ENCODE measurements around the gene MTM1.

The MTM1 gene

DNA sequence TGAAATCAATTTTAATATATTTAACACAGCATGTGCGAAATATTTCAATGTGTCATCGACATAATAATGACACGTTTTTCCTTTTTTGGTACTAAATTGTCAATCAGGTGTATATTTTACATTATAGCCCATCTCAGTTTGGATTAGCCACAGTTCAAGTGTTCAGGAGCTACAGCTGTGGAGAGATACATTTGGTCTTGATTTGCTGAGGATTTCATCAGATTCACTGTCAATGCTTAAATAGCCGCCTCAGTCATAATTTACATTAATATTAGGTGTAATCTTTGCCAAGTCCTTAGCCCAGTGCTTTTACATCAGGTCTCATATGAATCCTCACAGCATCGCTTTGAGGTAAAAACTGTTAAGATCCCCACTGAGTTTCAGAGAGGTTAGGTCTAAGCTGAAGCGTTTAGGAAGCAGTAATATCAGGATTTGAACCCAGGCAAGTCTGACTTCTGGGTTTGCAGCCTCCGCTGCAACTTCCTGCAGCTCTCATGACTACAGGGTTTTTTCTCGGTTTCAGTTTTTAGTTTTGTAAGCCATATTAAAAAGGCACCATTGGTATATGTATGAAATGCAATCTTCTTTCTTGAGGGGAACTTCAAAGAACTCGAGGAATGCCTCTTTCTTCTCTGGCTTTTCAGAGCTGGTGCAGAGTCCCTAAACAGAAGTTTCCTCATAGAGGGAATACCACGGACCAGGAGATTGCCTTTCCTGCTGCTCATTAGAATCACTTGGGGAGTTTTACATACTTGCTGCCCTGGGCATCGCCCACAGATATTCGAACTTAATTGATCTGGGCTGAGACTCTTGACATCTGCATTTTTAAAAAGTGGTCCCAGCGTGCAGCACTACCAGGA is 6.4 kb downstream of the MTM1 start:
- peaks cover 5% of the 10 kb centered on the region for H3K79me1 ChIP-seq (replicated peaks; ENCODE audit: low read length, poor library complexity, severe bottlenecking)
- H3K4me1 ChIP-seq (ENCODE audit: control insufficient read depth, insufficient read depth, low read depth, low read length) = peaks cover 4% of the 10 kb centered on the region
- H2AFZ ChIP-seq (ENCODE audit: low read depth, low read length) = no peak overlapping the region
- H2AK5ac ChIP-seq (ENCODE audit: low read length, severe bottlenecking) = no peak overlapping the region
- H3K4ac ChIP-seq (ENCODE audit: low read depth in 1 of 2, low read length in 2 of 2) = no peak overlapping the region
- peaks cover 0 to 16% of the 10 kb centered on the region in 2 experiments for H3K27me3 ChIP-seq (ENCODE audit: control insufficient read depth in 1 of 2, insufficient read depth in 1 of 2, low read length in 2 of 2)
- no peak overlapping the region for H3K14ac ChIP-seq (ENCODE audit: low read length in 2 of 2)
- no peak overlapping the region for H3K18ac ChIP-seq (ENCODE audit: low read depth in 1 of 2, low read length in 2 of 2)
- no peak overlapping the region for H4K91ac ChIP-seq (ENCODE audit: low read length)
- H3K36me3 ChIP-seq (ENCODE audit: control insufficient read depth in 1 of 2, insufficient read depth in 2 of 2, low read depth in 1 of 2, low read length in 2 of 2) = no peaks in the 10 kb centered on the region
- no peak overlapping the region for H3K9ac ChIP-seq (ENCODE audit: low read length)
- H2BK120ac ChIP-seq (ENCODE audit: low read depth, low read length) = no peak overlapping the region
- no peak overlapping the region for H2BK12ac ChIP-seq (ENCODE audit: low read length in 2 of 2)
- no peaks in the 10 kb centered on the region for H3K9me3 ChIP-seq (ENCODE audit: control insufficient read depth, low read length)
- no peak overlapping the region for H2BK15ac ChIP-seq (ENCODE audit: low read depth, poor library complexity, severe bottlenecking)
- H3K4me3 ChIP-seq (ENCODE audit: insufficient read depth in 1 of 2, low read depth in 1 of 2, low read length in 2 of 2) = no peak overlapping the region
- H3K27ac ChIP-seq (ENCODE audit: low read length, poor library complexity, severe bottlenecking) = no peak overlapping the region
- WGBS = 73% methylated on average over 11 of the region's 13 CpGs
- no peak overlapping the region for H4K8ac ChIP-seq (ENCODE audit: low read length)
- no peak overlapping the region for H2BK5ac ChIP-seq (ENCODE audit: low read depth, low read length, poor library complexity, severe bottlenecking)
- no peak overlapping the region for H3K23ac ChIP-seq (ENCODE audit: low read length in 2 of 2)
- H3K4me2 ChIP-seq (ENCODE audit: low read length, poor library complexity, severe bottlenecking) = no peak overlapping the region
- DNase-seq = no peak

DNA sequence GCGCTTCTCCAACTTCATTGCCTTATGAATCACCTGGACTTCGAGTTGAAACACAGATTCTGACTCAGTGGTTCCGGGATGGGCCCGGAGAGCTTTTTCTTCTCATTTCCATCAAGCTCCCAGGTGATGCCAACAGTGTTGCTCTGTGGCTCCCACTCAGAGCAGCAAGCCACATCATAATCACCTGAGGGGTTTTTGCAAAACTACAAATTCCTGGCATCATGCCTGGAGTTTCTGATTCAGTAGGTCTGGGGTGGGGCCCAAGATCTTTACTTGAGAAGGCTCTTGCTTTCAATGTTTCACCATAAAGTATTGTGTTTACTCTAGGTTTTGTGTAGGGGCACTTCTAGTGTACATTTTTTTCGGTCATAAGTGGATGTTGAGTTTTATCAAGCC is 7.0 kb downstream of the MTM1 start:
- no peak overlapping the region for H2AFZ ChIP-seq (ENCODE audit: low read depth, low read length)
- no peak overlapping the region for H3K14ac ChIP-seq (ENCODE audit: low read length in 2 of 2)
- peaks cover 0 to 16% of the 10 kb centered on the region in 2 experiments for H3K27me3 ChIP-seq (ENCODE audit: control insufficient read depth in 1 of 2, insufficient read depth in 1 of 2, low read length in 2 of 2)
- no peak overlapping the region for H2BK120ac ChIP-seq (ENCODE audit: low read depth, low read length)
- no peak overlapping the region for H3K18ac ChIP-seq (ENCODE audit: low read depth in 1 of 2, low read length in 2 of 2)
- peaks cover 2% of the 10 kb centered on the region for H3K4me1 ChIP-seq (ENCODE audit: control insufficient read depth, insufficient read depth, low read depth, low read length)
- H3K4ac ChIP-seq (ENCODE audit: low read depth in 1 of 2, low read length in 2 of 2) = no peak overlapping the region
- no peak overlapping the region for H3K4me3 ChIP-seq (ENCODE audit: insufficient read depth in 1 of 2, low read depth in 1 of 2, low read length in 2 of 2)
- no peak overlapping the region for H3K9ac ChIP-seq (ENCODE audit: low read length)
- H3K27ac ChIP-seq (ENCODE audit: low read length, poor library complexity, severe bottlenecking) = no peak overlapping the region
- no peak overlapping the region for H4K91ac ChIP-seq (ENCODE audit: low read length)
- H3K79me1 ChIP-seq (replicated peaks; ENCODE audit: low read length, poor library complexity, severe bottlenecking) = peaks cover 5% of the 10 kb centered on the region
- H2BK15ac ChIP-seq (ENCODE audit: low read depth, poor library complexity, severe bottlenecking) = no peak overlapping the region
- no peak overlapping the region for H4K8ac ChIP-seq (ENCODE audit: low read length)
- H3K4me2 ChIP-seq (ENCODE audit: low read length, poor library complexity, severe bottlenecking) = no peak overlapping the region
- H2AK5ac ChIP-seq (ENCODE audit: low read length, severe bottlenecking) = no peak overlapping the region
- H3K36me3 ChIP-seq (ENCODE audit: control insufficient read depth in 1 of 2, insufficient read depth in 2 of 2, low read depth in 1 of 2, low read length in 2 of 2) = no peaks in the 10 kb centered on the region
- H3K9me3 ChIP-seq (ENCODE audit: control insufficient read depth, low read length) = no peaks in the 10 kb centered on the region
- H2BK5ac ChIP-seq (ENCODE audit: low read depth, low read length, poor library complexity, severe bottlenecking) = no peak overlapping the region
- WGBS = 87% methylated on average over 5 of the region's 5 CpGs
- no peak overlapping the region for H3K23ac ChIP-seq (ENCODE audit: low read length in 2 of 2)
- no peak for DNase-seq
- no peak overlapping the region for H2BK12ac ChIP-seq (ENCODE audit: low read length in 2 of 2)

DNA sequence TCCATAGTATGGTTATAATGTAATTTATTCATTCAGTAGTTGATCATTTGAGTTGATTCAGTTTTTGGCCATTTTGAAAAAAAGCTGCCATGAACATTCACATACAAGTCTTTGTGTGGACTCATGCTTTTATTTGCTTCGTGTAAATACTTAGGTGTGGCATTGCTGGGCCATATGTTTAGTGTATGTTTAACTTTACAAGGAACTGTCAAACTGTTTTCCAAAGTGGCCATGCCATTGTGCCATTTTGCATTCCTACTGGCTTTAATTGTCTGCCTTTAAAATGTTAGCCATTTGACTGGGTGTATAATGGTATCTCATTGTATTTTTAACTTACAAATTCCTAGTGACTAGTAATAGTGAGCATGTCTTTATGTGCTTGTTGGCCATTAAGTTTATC is 8.8 kb downstream of the MTM1 start:
- DNase-seq = no peak
- Histone ChIP-seq H3K4ac (ENCODE audit: low read depth in 1 of 2, low read length in 2 of 2) (no peak overlapping the region), H2AFZ (ENCODE audit: low read depth, low read length) (no peak overlapping the region), H3K79me1 (replicated peaks; ENCODE audit: low read length, poor library complexity, severe bottlenecking) (peaks cover 5% of the 10 kb centered on the region), H2BK5ac (ENCODE audit: low read depth, low read length, poor library complexity, severe bottlenecking) (no peak overlapping the region), H3K23ac (ENCODE audit: low read length in 2 of 2) (no peak overlapping the region), H2AK5ac (ENCODE audit: low read length, severe bottlenecking) (no peak overlapping the region), H3K9me3 (ENCODE audit: control insufficient read depth, low read length) (no peaks in the 10 kb centered on the region), H3K27ac (ENCODE audit: low read length, poor library complexity, severe bottlenecking) (no peak overlapping the region), H3K4me1 (ENCODE audit: control insufficient read depth, insufficient read depth, low read depth, low read length) (peaks cover 2% of the 10 kb centered on the region), H4K91ac (ENCODE audit: low read length) (no peak overlapping the region), H2BK12ac (ENCODE audit: low read length in 2 of 2) (no peak overlapping the region), H2BK120ac (ENCODE audit: low read depth, low read length) (no peak overlapping the region), H2BK15ac (ENCODE audit: low read depth, poor library complexity, severe bottlenecking) (no peak overlapping the region), H3K9ac (ENCODE audit: low read length) (no peak overlapping the region), H4K8ac (ENCODE audit: low read length) (no peak overlapping the region), H3K18ac (ENCODE audit: low read depth in 1 of 2, low read length in 2 of 2) (no peak overlapping the region), H3K4me3 (ENCODE audit: insufficient read depth in 1 of 2, low read depth in 1 of 2, low read length in 2 of 2) (no peak overlapping the region), H3K14ac (ENCODE audit: low read length in 2 of 2) (no peak overlapping the region), H3K4me2 (ENCODE audit: low read length, poor library complexity, severe bottlenecking) (no peak overlapping the region), H3K36me3 (ENCODE audit: control insufficient read depth in 1 of 2, insufficient read depth in 2 of 2, low read depth in 1 of 2, low read length in 2 of 2) (no peaks in the 10 kb centered on the region), H3K27me3 (ENCODE audit: control insufficient read depth in 1 of 2, insufficient read depth in 1 of 2, low read length in 2 of 2) (peaks cover 0 to 8% of the 10 kb centered on the region in 2 experiments)
- 100% methylated on average over 1 of the region's 1 CpG for WGBS

DNA sequence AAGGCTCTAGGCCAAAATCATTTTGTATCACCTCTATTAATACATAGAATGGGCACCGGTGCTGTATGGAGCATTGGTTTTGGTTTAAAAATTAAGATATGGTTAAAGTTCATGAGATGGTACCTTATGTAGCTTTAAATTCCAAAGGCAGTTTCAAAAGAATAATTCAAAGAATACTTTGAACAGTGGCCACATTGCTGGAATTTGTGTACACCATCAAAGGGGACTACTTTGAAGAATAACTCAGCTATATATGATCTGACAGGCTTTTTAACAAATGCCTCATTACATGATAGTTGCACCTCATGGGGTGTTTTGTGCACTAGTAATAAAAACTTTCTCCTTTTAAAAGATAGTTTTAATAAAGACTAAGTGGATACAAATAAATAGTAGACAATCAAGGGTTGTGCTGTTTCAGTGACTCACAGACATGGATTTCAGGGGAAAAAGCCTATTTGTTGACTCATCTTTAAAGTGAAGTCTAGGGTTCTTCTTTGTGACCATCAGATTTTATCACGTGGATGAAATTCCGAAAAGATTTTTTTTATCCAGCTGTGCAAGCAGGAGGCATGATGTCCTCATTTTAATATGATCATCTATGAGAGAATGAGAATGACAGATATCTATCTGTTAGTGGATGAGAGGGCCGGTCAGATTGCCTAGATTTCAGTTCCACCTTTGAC is 12.8 kb downstream of the MTM1 start:
- H2AK5ac ChIP-seq (ENCODE audit: low read length, severe bottlenecking) = no peak overlapping the region
- H3K4me1 ChIP-seq (ENCODE audit: control insufficient read depth, insufficient read depth, low read depth, low read length) = no peaks in the 10 kb centered on the region
- 27% methylated on average over 3 of the region's 4 CpGs for WGBS
- peaks cover 3% of the 10 kb centered on the region for H3K79me1 ChIP-seq (replicated peaks; ENCODE audit: low read length, poor library complexity, severe bottlenecking)
- no peak overlapping the region for H2BK120ac ChIP-seq (ENCODE audit: low read depth, low read length)
- H3K4me3 ChIP-seq (ENCODE audit: insufficient read depth in 1 of 2, low read depth in 1 of 2, low read length in 2 of 2) = no peak overlapping the region
- H3K27me3 ChIP-seq (ENCODE audit: control insufficient read depth in 1 of 2, insufficient read depth in 1 of 2, low read length in 2 of 2) = no peaks in the 10 kb centered on the region
- no peak overlapping the region for H3K18ac ChIP-seq (ENCODE audit: low read depth in 1 of 2, low read length in 2 of 2)
- H3K4ac ChIP-seq (ENCODE audit: low read depth in 1 of 2, low read length in 2 of 2) = no peak overlapping the region
- no peak overlapping the region for H2BK15ac ChIP-seq (ENCODE audit: low read depth, poor library complexity, severe bottlenecking)
- H3K9ac ChIP-seq (ENCODE audit: low read length) = no peak overlapping the region
- peak; percentile 64 for DNase-seq
- no peak overlapping the region for H2BK12ac ChIP-seq (ENCODE audit: low read length in 2 of 2)
- H4K8ac ChIP-seq (ENCODE audit: low read length) = no peak overlapping the region
- H3K14ac ChIP-seq (ENCODE audit: low read length in 2 of 2) = no peak overlapping the region
- no peak overlapping the region for H2BK5ac ChIP-seq (ENCODE audit: low read depth, low read length, poor library complexity, severe bottlenecking)
- no peaks in the 10 kb centered on the region for H3K9me3 ChIP-seq (ENCODE audit: control insufficient read depth, low read length)
- H3K27ac ChIP-seq (ENCODE audit: low read length, poor library complexity, severe bottlenecking) = peak overlapping the region; percentile 53
- H3K36me3 ChIP-seq (ENCODE audit: control insufficient read depth in 1 of 2, insufficient read depth in 2 of 2, low read depth in 1 of 2, low read length in 2 of 2) = no peaks in the 10 kb centered on the region
- no peak overlapping the region for H3K23ac ChIP-seq (ENCODE audit: low read length in 2 of 2)
- H2AFZ ChIP-seq (ENCODE audit: low read depth, low read length) = no peak overlapping the region
- no peak overlapping the region for H4K91ac ChIP-seq (ENCODE audit: low read length)
- H3K4me2 ChIP-seq (ENCODE audit: low read length, poor library complexity, severe bottlenecking) = no peak overlapping the region
